GM04504 (cell line): Measurements from ENCODE around the gene JUNB.
"Not testable (repeated sequence)": the region's sequence is repeated elsewhere in the genome, so short reads cannot be mapped to it uniquely, and the experiment has no call there.

Experiments used
- DNase-seq: peaks from one replicate; pipeline ENCODE4 v3.0.0-alpha.2; 2012; ENCODE audit warnings: low read depth

Gene JUNB

DNA sequence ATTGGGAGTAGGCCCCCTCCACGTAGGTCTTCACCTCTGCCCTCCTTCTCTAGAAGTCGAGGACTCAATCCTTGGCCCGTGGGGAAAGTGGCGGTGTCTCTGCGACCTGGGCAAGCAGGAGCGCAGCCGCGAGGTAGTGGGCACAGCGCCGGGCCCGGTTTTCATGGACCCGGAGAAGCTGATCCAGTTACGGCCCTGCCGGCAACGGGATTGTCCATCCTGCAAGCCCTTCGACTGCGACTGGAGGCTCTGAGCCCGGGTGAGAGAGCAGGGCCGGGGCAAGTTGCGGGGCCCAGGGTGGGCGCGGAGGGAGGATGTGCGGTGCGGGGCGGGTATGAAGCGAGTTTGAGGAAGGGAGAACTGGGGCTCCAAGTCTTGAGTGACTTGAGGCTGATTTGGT is 12.8 kb downstream of the JUNB start:
- DNase-seq = no peak

DNA sequence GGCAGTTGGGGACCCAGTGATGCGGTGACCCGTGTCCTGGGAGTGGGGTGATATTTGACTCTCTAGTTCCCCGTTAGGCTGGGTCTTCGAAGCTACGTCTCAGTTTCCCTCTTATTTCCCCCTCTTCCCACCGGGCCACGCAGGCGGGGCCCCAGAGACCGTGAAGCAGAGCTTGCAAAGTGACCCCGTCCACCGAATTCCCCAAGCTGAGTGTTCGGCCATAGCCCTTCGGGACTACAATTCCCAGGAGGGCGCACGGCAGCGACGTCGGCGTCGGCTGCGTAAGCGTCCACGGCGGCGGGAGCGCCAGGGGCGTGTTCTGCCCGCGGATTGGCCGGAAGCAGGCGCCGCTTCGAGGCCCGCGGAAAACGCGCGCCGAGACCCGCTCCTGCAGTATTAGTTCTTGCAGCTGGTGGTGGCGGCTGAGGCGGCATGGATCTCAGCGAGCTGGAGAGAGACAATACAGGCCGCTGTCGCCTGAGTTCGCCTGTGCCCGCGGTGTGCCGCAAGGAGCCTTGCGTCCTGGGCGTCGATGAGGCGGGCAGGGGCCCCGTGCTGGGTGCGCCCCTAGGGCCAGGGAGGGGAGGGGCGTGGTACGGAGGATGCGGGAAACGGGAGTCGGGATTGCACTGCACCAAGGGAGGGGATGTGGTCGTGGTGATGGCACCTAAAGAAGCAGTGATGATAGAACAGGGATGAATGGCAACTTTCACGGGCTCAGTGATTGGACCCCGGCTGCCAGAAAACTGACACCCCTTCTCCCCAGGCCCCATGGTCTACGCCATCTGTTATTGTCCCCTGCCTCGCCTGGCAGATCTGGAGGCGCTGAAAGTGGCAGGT is 15.2 kb downstream of the JUNB start, which contains the start of gene RNASEH2A:
Gene RNASEH2A, plus strand, starts transcription at position 343 of the 840 bp plus-strand sequence. Its CDS starts 90 bp downstream, at position 433.
- DNase-seq = peak; percentile 69

DNA sequence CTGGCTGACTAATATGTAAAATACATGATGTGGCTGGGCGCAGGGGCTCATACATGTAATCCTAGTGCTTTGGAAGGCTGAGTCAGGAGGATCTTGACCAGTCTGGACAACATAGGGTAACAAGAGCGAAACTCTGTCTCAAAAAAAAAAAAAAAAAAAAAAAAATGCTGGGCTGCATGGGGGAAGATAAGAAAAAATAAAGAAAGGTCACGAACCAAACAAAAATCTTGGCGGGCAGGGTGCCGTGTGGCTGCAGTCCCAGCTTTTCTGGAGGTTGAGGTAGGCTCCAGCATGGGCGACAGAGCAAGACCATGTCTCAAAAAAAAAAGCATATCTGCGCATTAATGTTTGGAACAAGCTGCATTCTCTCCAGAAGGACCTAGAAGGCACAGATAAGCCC is 23.8 kb downstream of the JUNB start:
- DNase-seq = no peak

DNA sequence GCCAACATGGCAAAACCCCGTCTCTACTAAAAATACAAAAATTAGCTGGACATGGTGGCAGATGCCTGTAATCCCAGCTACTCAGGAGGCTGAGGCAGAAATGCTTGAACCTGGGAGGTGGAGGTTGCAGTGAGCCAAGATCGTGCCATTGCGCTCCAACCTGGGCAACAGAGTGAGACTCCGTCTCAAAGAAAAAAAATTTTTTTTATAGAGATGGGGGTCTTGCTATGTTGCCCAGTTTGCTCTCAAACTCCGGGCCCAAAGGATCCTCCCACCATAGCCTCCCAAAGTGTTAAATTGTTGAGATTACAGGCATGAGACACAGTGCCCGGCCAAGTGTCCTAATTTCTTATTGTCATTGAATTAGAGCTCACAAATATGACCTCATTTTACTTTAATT is 25.9 kb downstream of the JUNB start:
- not testable (repeated sequence) for DNase-seq

DNA sequence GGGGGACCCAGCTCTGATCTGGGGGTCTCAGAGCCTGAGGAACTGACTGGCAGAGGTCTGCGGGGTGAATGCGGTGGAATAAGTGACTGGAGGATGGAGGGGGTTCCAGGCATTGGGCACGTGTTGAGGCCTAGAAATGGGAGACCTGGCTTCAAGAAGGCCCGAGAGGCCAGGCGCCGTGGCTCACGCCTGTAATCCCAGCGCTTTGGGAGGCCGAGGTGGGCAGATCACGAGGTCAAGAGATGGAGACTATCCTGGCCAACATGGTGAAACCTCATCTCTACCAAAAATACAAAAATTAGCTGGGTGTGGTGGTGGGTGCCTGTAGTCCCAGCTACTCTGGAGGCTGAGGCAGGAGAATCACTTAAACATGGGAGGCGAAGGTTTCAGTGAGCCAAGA is 26.5 kb downstream of the JUNB start:
- not testable (repeated sequence) for DNase-seq

DNA sequence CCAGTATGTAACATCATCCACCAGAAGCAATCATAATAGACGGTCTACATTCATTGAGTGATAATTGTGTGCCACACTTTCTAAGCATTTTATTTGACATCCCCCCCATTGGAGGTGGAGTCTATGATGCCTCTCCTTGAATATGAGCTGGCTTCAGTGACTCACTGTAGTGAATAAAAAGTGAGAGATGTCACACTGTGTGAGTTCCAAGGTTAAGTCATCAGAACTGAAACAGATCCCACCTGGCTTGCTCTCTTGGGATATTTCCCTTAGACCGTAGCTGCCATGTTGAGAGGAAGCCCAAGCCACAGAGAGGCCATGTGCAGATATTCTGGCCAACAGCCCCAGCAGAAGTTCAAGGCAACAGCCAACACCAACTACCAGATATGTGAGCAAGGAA is 30.5 kb downstream of the JUNB start:
- DNase-seq = no peak

DNA sequence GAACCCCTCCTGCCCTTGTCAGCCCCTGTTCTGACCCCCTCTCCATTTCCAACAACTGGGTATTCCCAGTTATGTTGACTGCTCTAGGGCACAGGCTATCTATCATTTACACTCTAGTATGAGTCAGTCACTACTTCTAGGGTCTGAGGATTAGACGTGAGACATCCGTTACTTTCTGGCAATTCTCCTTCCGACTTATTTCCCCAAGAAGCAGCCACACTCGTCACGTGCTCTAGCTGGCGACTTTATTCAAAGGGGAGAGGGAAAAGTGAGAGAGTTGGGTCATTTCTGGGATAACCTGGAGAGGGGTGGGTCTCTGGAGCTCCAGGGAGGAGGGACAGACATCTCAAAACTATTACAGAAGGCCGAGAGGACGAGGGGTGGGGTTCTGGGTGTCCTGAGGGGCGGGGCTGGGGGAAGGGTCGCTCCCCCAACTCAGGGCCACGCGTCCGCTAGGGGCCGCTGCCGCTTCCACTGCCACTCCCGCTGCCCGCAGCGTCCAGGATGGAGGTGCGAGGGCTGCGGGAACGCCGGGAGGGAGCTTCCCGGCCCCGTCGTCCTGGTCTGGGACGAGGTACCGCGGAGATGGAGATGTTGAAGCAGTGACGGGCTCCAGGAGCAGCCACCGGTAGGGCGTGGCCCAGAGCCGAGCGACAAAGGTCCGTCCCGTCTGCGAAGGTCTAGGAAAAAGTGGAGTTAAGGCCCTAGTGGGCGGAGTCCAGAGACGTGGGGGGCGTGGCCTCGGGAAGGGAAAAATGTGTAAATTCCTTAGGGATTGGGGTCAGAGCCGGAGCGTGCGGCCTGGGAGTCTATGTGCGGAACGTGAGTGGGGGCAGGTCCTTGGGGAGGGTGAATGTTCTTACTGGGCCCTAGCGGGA is 34.2 kb downstream of the JUNB start:
- DNase-seq = no peak

DNA sequence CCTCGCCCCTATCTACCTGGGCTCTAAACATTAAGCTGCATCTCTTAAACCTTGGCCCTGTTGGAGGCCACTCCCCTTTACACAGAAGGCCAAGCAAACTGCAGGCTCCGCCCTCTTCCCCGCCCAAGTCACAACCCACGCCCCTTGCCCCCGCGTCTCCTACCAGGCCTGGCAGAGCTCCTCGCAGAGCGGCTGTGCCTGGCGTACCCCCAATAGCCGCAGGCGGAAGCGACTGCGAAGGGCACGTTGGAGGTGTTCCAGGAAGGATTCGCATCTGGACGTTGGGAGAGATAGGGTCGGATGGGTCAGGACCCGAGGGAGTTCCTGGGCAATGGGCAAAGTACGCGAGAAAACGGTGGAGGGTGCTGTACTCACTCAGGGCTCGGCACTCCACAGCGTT is 37.2 kb downstream of the JUNB start:
- DNase-seq = no peak

DNA sequence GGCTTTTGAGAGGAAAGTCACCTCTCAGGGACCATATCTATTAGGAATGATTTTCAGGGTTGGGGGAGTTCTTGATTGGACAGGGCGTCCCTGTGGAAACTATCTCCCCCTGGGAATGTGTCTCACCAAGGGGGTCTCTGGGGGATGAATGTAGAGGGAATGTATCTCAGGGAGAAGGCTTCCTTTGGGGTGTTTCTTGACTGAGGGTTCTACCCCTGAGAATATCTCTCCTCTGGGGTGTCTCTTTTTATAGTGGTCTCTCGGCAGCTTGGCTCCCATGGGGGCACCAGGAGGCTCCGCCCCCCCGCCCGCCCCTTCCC is 42.1 kb downstream of the JUNB start:
- no peak for DNase-seq

DNA sequence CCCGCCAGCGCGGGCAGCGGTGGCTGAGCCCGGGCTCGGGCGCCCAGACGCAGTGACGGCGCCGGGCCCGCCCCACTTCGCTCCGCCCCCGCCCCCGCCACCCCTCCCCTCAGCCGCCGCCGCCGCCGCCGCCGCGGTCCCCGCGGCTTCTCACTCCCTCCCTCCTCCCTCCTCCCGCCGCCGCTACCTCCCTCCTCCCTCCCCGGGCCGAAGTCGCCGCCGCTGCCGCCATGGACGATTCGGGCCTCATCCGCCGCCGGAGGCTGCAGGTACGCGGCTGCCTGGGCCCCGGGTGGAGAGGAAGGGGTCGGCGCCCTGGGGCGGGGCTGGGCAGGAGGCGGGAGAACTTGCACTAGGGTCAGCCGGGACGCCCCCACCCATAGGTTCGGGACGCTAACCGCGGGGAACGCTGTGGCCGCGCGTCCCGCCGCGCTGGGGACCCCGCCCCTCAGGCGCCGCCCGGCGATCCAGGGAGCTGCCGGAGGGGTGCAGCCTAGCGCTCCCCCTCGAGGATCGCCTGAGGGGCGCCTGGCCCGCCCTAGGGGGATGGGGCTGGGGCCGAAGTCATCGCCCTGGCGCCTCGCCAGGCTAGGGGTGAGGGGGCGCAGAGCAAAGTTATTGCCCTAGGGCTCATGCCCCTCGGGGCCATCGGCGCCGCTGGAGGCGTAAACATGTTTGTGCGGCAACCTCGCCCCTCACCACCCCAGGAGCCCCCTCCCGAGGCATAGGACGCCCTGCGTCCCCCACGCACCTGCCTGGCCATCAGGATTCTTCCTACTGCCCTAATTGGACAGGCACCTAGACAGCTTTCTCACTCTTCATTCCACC is 42.7 kb downstream of the JUNB start:
- no peak for DNase-seq

DNA sequence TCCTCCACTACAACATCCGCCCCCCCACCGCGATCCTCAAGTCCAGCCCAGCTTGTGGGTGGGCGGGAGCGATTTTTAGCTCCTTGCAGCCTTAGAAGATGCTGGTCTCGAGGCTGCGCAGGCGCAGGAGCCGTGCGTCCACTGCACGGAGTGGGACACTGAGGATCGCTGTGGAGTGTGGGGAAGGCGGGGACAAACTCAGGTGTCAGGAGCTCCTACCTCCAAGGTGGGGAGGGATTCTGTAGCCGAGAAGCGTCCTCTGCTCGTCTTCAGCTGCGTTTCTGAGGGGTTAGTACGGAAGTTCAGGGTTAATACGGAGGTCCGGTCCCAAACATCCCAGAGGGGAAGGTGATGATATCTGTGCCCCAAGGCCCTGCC is 43.3 kb downstream of the JUNB start, which contains the start of gene RTBDN:
Gene RTBDN, minus strand, starts transcription at position 14 of the 378 bp plus-strand sequence. CDS start 4,600 bp downstream, outside the sequence.
- no peak for DNase-seq

DNA sequence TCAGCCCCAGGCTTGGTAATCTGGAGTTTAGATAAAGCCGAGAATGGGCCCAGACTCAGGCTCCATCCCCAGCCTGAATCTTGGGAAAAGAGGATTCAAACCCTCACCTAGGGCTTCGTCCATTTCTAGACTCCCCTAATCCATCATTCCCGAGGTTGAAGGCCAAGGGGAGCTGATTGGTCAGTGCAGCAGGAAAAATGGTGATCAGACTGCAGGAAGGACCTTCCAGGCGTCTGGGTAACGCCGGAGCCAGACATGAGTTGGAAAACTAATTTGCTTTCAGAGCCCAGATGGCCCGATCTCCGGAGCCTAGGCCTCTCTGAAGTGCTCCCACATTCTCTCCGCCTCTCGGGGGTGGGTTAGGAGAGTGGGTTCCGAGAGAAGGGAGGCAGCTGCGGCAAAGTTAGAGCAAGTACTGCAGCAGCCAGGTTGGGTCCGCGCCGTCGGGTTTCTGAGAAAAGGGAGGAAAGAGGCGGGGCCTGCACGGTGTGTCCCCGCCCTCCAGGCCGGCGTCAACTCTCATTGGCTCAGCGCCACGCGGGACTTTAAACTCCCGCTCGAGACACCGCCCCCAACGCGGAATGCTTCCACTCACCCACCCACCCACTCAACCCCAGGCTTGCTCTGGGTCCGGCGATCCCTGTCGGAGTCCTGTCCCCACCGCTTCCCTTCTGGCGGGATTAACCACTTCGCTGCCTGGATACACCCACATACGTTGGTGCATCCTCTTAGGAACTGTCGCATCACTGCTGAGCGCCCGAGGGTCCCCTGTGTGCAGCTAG is 43.9 kb downstream of the JUNB start:
- DNase-seq = no peak

DNA sequence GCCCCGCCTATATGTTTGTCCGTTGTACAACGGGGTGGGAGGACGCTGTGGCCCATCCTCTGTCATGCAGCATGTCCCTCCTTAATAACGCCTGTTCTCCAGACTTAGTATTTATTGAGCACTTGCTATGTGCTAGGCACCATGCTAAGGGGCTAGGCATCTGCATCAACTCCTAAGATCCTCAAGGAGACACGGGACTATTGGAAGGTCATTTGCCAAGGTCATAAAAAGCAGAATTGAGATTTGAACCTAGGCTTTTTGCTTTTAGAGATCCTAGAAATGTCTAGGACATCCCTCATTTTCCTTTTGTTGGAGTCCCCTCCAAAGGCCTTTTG is 45.2 kb downstream of the JUNB start:
- DNase-seq = no peak

DNA sequence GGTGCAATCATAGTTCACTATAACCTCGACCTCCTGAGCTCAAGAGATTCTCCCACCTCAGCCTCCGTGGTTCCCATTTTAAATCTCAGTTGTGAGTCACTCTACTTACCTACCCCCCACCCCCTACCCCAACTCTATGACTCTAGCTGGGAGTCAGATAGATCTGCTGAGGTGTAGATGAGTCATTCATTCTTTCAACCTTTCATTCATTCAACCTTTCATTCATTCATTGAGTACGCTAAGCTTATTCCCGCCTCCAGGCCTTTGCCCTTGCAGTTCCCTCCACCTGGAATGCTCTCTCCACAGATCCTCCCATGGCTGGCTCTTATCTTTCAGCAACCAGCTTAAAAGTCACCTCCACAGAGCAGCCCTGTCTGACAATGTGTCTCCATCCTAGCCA is 45.9 kb downstream of the JUNB start:
- no peak for DNase-seq

DNA sequence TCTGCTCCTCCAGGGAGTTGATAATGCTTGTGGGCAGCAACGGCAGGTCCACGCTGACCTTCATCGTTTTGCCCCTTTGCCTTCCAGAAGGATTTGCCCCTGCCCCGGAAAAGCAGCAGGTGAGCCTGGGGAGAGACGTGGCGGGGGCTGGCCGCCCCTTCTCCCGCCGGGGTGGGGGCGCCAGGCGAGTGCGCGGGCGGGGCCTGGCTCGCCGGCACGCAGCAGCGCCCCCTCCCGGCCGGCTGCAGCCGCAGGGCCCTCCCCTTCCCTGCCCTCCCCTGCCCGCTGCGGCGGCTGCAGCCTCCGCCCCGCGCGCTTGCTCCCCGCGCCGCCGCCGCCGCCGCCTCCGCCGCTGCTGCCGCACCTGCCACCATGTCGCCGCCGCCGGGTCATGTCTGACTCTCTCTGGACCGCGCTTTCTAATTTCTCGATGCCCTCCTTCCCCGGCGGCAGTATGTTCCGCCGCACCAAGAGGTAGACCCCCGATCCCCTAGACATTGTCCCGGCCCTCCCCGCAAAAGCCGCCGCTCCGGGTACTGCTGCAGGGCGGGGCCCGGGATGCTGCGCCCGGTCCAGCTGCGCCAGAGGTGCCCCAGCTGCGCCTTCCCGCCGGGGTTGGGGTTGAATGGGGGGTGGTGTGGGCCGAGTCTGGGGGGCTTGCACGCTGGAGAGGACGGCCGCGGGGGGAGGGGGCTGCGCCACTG is 47.0 kb downstream of the JUNB start, which contains the start of gene MAST1:
Gene MAST1, plus strand, starts transcription at position 334 of the 704 bp plus-strand sequence. Its CDS starts 58 bp downstream, at position 392.
- no peak for DNase-seq

DNA sequence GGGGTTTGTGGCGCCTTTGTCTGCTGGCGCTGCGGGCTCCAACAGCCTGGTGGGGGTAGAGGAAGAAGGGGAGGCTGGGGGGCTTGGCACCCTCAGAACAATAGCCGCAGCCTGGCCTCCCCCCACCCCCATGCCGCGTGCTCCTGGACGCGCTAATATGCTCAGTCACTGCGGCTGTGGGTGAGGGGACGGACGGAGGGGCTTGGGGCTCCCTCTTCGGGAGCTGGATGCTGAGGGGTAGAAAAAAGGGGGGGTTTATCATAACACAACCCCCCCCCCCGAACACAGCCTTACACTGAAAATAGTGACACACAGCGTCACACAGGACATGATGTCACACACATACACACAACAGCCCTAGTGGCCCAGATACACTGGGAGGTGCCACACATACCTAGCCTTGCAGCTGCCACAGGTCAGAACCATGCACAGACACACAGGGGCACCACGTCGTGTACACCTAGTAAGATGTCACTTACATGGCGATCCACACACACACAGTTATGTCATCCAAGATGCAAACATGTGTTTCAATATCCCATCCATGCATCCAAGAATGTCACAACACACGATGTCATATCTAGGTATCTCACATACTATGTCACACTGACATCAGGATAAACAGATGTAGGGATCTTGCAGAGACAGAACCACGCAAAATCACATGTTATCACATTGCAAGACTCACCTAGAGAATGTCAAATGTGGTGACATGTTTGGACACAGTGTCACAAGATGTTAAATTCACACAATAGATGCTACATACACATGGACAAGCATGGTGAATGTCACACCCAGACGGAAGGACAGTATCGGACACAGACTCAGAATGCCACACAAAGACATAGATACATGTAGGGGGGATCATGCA is 47.8 kb downstream of the JUNB start:
- DNase-seq = no peak

DNA sequence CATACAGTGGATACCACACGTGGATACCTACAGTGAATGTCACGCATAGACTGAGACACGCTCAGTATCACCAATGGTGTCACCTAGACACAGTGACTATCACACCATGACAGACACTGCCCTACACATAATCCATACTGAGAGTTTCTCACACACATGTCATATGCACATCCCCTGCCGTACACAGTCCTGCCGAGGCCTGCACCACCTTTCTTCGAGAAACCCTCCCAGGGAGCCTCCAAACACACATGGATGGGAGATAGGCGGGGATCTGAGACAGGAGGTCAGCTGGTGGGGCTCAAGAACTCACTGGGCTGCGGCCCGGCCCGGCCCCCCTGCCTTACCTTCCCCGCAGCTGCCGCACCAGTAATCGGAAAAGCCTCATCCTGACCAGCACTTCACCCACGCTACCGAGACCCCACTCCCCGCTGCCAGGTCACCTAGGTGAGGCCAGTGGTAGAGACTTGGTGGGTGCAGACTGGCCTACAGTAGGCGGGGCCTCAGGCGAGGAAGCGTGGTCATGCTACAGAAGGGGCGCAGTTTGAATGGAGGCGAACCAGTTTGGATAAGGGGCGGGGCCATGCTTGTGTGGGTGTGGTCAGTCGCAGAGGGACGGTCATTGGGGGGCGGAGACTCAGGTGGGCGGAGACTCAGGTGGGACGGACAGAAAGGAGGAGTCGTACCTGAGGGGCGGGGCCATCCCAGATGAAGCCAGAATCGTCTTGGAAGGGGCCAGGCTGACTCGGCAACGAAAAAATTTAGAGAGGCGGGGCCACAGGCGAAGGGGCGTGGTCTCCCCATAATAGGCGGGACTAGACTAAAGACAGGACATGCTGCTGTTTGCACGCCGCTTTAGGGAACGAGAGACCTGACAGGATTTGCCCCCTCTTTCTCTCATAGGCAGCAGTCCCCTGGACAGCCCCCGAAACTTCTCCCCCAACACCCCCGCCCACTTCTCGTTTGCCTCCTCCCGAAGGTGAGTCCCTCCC is 49.1 kb downstream of the JUNB start:
- DNase-seq = no peak

DNA sequence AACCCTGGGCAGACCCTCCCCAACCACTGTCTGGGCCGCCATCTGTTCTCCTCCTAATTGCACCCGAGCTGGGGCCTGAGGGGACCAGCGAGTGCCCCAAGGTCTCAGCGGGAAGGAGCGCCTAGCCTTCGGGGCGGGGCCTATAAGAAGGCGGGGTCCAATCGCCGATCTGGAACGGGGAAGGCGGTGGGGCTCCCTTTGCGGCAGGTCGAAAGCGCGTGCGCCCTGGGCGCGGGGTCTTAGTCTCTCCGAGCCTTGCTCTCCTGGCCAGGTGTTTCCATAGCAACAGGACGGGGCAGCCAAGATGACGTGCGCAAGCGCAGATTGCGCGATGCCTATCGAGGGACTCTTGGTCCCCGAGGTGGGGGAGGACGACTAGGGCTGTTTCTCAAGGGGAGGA is 49.8 kb downstream of the JUNB start:
- no peak for DNase-seq

DNA sequence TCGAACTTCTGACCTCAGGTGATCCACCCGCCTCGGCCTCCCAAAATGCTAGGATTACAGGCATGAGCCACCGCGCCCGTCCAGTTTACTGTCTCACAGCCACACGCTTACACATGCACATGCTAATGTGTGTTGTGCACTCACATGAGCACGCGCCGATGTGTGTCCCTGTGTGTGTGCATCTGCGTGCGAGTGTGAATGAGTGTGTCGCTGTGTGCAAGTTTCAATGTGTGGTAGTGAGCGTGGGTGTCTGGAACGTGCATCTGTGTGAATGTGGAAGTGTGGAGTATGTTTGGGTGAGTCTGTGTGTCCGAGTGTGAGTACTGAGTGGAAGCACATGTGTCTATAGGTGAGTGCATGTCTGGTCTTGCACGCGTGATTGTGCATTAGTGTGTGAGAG is 51.2 kb downstream of the JUNB start:
- no peak for DNase-seq
